GM21717 (cell line): ENCODE measurements around the gene DOCK1.

Source experiments
- ATAC-seq: cut with Tn5 transposase; IDR thresholded peaks from one replicate; pipeline ENCODE4 v1.9.1; 2021; ENCODE audit warnings: mild to moderate bottlenecking, moderate library complexity; ENCODE audit not compliant: unreplicated experiment

DOCK1 gene

GRCh38 chr10:127157506-127158200, 252.4 kb downstream of the DOCK1 start:
- no peak for ATAC-seq

- no peak for ATAC-seq
Measured at GRCh38 chr10:127158662-127159061, 253.4 kb downstream of the DOCK1 start.

- no peak for ATAC-seq
Measured at GRCh38 chr10:127159648-127160245, 254.5 kb downstream of the DOCK1 start.

- no peak for ATAC-seq
Measured at GRCh38 chr10:127161482-127161881, 256.3 kb downstream of the DOCK1 start.

- no peak for ATAC-seq
Measured at GRCh38 chr10:127162841-127163240, 257.6 kb downstream of the DOCK1 start.

GRCh38 chr10:127168261-127168660, 263.0 kb downstream of the DOCK1 start:
- ATAC-seq: no peak

- ATAC-seq: no peak
Measured at GRCh38 chr10:127174866-127175265, 269.6 kb downstream of the DOCK1 start.

GRCh38 chr10:127175357-127176110, 270.3 kb downstream of the DOCK1 start:
- ATAC-seq: no peak

GRCh38 chr10:127176649-127177048, 271.4 kb downstream of the DOCK1 start:
- ATAC-seq: no peak

- ATAC-seq: no peak
Measured at GRCh38 chr10:127179612-127180250, 274.5 kb downstream of the DOCK1 start.

- no peak for ATAC-seq
Measured at GRCh38 chr10:127182161-127182560, 276.9 kb downstream of the DOCK1 start.

- no peak for ATAC-seq
Measured at GRCh38 chr10:127184582-127184981, 279.4 kb downstream of the DOCK1 start.

- no peak for ATAC-seq
Measured at GRCh38 chr10:127186813-127187212, 281.6 kb downstream of the DOCK1 start.

- no peak for ATAC-seq
Measured at GRCh38 chr10:127189226-127189625, 284.0 kb downstream of the DOCK1 start.

- no peak for ATAC-seq
Measured at GRCh38 chr10:127190427-127190826, 285.2 kb downstream of the DOCK1 start.

GRCh38 chr10:127193125-127193524, 287.9 kb downstream of the DOCK1 start:
- ATAC-seq: no peak

- no peak for ATAC-seq
Measured at GRCh38 chr10:127194111-127194510, 288.9 kb downstream of the DOCK1 start.

GRCh38 chr10:127194599-127194998, 289.4 kb downstream of the DOCK1 start:
- no peak for ATAC-seq

GRCh38 chr10:127195041-127195506, 289.8 kb downstream of the DOCK1 start:
- no peak for ATAC-seq

- ATAC-seq: no peak
Measured at GRCh38 chr10:127195571-127196281, 290.5 kb downstream of the DOCK1 start.
